IPS DF 4.7 (cell line): ENCODE data around the gene SESN1.
A peak's percentile ranks its signal among the peaks of the same experiment; 100 is the strongest.

Source experiments
- DNase-seq: peaks from one replicate; pipeline ENCODE4 v3.0.0-alpha.2; 2013; ENCODE audit warnings: low spot score; ENCODE audit errors: extremely low read depth

SESN1 gene

GRCh38 chr6:109029313-109029712 is 65.3 kb downstream of the SESN1 start:
- DNase-seq = no peak

- DNase-seq = no peak
Measured at GRCh38 chr6:109028439-109028838, 66.2 kb downstream of the SESN1 start.

GRCh38 chr6:109027964-109028363 is 66.7 kb downstream of the SESN1 start:
- DNase-seq = no peak

DNA sequence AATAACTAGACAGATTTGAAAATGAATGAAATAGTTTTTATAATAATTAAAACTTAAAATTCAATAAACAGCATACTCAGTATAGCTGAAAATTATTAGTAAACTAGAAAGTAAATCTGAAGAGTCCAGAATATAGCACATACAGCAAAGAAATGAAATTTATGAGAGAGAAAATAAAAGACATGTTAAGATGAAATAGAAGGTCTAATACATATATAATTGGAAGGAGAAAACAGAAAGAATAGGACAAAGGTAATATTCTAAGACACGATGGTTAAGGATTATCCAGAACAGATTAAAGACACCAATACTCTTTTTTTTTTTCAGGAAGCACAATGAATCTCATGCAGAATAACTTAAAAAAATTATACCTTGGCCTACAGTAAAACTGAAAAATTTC is 69.0 kb downstream of the SESN1 start:
- DNase-seq = no peak

DNA sequence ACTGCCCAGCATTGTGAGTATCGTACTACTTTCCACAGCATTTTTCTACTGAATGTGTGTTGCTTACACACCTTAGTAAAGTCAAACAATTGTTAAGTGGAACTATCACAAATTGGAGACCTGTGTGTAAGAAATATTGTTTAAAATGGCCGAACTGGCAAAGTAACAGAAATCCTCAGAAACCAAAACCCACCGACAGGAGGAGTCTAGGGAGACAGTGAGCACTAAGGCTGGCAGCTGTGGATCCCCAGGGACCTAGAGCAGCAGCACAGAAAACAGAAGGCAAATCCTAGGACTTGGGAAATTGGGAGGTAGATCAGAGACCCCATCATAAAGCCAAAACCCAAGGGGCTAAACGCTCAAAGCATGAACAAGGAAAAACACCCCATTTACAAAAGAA is 69.9 kb downstream of the SESN1 start:
- DNase-seq = no peak

- DNase-seq = no peak
Measured at GRCh38 chr6:109024368-109024767, 70.3 kb downstream of the SESN1 start.

DNA sequence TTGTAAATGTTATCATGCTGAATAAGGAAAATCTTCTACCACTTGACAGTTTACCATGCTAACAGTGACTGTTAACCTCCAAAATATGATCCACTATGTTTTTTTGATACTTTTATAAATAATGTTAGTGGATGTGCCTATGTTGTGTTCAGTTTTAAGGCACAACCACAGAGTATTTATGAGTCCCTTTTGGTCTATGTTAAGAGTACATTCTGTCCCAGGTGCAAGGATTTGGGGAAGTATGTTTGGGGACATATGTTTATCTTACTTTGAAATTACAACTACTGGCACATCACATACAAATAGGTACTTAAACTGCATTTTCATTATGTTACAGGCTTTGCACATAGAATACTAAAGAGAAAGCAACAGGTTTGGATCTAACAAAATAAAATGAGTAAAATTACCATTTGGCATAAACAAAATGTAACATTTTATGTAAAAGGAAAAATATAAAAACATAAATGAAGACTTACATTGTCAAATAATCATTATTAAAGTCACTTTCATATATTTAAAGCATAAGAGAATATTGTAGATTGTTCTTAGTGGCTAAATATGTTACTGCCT is 71.2 kb downstream of the SESN1 start:
- no peak for DNase-seq

DNA sequence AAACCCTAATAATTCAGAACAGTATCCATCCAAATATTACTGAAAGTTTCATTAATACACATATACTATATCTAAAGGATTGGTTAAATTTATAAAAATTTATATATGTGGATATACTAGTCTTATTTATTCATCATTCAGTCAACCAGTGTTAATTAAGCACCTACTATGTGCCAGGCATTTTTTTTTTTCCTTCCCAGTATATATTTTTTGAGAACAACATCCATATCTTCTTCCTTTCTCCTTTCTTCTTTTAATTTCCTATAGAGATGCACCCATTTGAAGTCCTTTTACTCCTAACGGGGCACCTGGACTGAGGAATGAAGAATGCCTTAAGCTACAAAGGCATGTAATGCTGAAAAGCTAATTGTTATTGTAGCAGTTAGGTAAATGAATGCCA is 72.8 kb downstream of the SESN1 start:
- DNase-seq = no peak

DNA sequence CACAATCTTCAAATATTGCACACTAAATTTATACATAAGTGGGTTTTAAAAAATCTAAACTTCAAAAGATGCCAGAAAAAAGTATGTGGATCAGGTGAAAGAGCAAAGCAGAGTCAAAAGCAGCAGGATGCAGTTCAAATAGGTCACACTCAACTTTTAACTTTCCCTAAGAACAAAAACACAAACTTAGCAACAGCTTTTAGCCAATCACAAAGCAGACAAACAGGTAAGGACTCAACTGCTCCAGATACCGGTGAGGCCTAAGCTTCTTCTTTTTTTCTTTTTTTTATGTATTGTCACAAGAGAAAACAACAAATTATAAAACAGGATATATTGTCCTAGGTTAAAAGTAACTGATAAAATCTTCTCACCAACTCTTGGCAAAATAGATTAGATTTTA is 74.7 kb downstream of the SESN1 start:
- no peak for DNase-seq

DNA sequence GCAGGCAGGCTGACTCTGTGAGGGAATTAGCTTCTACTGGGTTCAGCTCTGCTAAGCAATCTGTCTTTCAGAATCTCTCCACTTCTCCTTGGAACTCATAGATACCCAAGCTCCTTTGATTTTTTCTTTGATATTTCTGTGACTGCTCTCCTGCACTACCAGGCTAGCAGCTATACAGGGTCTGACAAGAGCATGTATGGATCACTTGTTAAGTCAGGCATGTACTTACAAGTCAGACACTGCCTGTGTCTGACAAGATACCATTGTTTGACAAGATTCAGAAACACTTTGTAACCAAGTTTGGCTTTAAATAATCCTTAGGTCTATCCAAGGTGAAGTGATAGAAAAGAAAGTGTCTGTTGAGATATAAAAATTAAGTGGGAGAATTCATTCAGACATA is 79.5 kb downstream of the SESN1 start:
- no peak for DNase-seq

DNA sequence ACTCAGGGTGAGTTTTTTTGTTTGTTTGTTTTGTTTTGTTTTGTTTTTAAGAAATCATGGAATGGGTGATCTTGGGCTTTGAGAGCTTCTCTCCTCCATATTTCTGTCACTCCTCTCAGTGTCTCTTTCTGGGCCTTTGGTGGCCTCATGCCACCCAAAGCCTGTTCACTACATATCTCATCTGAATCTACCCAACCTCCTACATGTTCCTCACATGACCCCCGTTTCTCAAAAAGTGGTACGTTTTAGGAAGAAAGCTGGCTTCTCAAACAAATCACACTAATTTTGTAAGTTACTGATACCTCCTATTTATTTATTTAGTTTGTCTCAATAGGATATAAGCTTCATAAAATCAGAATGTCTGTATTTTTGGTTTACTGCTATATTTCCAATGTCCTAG is 80.0 kb downstream of the SESN1 start:
- DNase-seq = no peak

DNA sequence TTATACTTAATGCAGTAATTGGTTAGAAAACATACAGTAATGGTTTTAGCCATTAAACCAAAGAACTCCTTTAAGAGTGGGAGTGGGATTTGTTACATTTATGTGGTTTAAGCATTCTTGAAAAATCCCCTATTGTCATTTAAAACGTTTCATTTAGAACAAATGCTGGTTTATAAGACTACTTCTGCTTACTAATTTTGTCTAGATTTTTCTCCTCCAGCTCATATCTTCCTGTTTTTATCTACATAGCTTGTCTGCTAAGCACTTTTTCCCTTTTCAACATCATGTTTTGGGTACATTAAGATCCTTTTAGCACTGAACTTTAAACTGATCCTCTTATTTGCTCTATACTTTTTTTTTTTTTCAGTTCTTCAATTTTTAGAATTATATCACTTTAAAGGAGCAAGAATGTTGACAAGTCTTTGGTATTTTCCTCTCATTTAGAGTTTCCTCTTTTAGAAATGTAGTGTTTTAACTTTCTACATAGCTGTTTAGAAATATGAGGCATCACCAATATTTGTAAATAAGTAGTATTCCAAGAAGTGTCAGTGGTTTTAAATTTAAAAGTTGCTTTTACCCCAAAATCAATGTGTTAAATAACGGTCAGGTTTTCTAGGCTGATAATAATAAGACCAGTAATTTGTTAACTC is 80.9 kb downstream of the SESN1 start:
- no peak for DNase-seq

GRCh38 chr6:109010705-109011102 is 83.9 kb downstream of the SESN1 start:
- no peak for DNase-seq

GRCh38 chr6:109009962-109010704 is 84.5 kb downstream of the SESN1 start:
- DNase-seq = no peak

DNA sequence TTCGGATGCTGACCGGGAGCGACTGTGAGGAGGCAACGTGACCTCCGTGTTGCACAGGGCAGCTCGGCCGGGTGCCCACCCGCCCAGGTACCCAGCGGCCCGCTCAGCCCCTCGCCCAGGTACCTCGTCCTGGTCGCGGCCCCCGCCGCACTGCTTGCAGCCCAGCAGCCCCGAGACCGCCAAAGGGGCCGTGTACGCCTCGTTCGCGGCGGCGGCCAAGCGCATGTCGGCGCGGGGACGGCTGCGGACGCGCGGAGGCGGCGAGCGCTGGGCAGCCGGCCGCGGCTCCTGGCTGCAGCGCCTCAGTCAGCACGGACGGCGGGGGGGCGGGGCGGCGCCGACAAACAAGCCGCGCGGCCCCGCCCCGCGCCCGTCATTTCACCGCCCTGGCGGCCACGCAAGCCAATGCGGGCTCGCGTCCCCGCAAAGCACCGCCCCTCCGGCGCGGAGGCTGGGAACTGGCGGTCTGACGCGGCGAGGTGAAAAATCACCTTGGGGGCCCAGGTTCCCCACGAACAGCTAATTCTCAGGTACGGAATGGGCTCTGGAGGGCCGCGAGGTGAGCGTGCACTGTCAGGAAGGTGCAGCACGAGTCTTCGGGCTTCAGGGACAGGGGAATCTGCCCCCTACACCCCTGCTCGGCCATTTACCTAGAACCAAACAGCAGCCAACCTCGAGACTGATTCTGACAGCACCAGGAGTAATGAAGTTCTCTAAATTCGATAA is 85.2 kb downstream of the SESN1 start:
- peak; percentile 53 for DNase-seq

DNA sequence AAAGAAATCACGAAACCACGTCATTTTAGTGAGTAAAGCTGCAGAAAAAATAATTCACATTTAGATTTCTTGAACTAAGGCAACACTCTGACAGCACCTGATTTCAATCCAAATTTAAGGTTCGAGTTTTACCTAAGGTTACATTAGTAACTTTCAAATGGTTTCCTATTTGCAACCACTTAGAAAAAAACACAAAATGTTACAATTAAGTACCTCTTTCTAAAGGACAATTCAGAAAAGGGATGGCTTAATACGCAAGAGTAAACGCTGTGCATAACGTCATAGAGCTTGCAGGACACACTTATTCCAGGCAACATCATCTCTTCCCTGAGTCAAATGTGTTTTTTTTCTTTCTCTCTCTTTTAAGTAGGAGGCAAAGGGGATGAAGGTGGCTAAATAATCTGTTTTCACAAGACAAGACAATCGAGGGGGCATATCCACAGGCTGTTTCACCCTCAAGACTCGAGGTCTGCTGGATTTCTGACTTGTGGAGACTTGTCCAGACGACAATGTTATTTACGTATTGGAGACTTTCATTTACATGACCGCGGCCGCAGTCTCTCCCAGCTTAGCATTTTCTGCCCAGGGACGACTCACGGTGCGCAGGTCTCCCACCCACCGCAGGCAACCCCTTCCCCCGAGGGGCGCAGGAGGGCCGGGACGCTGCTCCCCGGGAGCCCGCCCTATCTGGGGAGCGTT is 86.0 kb downstream of the SESN1 start:
- no peak for DNase-seq

GRCh38 chr6:109008054-109008453 is 86.6 kb downstream of the SESN1 start:
- no peak for DNase-seq

DNA sequence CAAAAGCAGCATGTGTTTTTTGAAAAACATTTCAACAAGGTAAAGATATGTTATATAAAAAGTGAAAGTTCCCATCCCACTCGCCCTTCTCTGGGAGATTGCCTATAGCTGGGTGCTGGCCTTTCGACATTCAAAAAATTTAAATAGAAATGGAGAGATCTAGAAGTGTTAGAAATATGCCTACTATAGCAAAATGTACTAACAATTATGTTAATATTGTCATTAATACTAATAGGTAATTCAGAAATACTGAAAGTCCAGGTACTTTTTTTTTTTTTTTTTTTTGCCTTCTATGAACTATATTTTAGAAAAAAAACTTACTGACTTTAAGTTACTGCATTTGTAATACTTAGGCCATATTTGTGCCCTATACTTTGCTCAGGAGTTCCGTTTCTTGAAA is 87.1 kb downstream of the SESN1 start:
- no peak for DNase-seq

DNA sequence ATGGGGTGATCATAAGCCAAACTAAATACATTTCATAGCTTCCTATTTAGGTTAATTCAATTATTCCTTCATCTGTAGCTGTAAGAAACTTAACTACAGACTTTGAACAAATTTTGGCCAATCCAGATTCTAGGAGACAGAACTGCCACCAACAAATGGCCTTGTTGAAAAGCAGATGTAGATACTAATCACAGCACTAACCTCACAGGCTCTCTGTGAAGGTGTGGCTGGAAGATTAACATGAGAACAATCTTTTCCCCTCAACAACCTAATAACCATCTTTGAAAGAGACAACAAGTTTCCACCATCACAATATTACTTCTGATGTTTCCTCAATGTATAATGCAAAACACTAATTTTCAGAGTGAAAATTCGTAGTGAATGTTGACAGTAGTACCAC is 87.8 kb downstream of the SESN1 start:
- no peak for DNase-seq

DNA sequence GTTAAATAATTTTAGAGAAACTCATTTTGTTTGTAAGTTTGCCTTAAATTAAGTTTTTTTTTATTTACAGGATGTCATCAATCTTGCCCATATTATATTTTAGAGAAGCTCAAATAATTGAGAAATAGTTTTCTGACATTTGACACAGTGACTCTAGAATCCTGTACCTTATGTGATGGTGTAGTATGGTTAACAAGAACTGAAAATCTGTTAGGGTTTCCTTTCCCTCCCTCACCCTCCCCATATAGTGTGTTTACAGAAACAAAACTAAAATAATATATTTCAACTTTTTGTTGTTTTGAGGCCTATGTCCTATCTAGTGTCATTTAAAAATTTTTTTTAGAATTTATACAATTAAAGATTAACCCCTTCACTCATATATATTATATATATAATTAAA is 91.8 kb downstream of the SESN1 start:
- DNase-seq = no peak

GRCh38 chr6:109002051-109002697 is 92.5 kb downstream of the SESN1 start:
- DNase-seq = no peak
